ENCODE measurements around the gene SLC25A1. TPM values are rescaled to one million over a fixed set of nuclear protein-coding genes. Genes with fewer than 3 reads are reported as not detected.

The SLC25A1 gene
- total RNA-seq, 1 experiment from 2014 or later = 188 TPM

- no peak for DNase-seq
- Histone ChIP-seq H3K36me3 (replicated peaks; ENCODE audit: control insufficient read depth, insufficient read depth, low read length) (peaks cover 17% of the 10 kb centered on the region), H3K4me3 (ENCODE audit: insufficient read depth, low read depth, low read length) (no peak overlapping the region), H3K27me3 (ENCODE audit: control insufficient read depth, insufficient read depth, low read length) (no peaks in the 10 kb centered on the region)
Measured at GRCh38 chr22:19134176-19134831, 44.2 kb downstream of the SLC25A1 start.

GRCh38 chr22:19133561-19133960 is 45.0 kb downstream of the SLC25A1 start:
- no peak overlapping the region for H3K4me3 ChIP-seq (ENCODE audit: insufficient read depth, low read depth, low read length)
- no peak for DNase-seq
- no peaks in the 10 kb centered on the region for H3K27me3 ChIP-seq (ENCODE audit: control insufficient read depth, insufficient read depth, low read length)
- H3K36me3 ChIP-seq (replicated peaks; ENCODE audit: control insufficient read depth, insufficient read depth, low read length) = peaks cover 14% of the 10 kb centered on the region

DNA sequence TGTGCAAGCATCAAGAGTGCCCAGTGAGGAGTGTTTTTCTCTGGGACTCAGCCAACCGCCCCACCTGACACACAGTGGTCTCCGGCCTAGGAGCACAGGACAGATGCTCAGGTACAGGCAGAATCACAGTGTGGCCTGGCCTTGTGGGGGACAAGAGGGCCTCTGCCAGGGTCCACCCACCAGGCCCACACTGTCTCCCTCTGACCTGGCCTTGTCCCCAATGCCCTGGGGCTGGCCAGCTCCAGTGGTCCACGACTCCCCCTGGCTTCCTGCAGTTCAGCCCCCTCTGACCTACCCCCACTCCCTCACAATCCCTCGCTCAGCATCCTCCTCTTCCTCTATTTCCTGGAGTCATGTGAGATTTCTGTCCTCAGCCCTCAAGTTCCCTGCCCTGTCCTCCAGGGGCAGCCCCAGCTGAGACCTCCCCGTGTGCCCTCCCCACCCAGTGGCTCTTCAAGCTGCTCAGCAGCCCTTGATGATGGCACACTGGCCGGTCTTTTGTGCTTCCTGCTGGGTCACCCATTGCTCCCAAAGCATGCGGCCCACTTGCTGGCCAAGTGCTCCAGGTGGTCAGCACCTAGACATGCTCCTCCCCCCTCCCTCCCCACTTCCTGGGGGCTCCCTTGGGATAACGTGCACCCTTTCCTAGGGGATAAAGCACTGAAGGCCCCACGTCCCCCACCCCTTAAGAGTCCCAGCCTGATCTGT is 45.7 kb downstream of the SLC25A1 start:
- Histone ChIP-seq H3K36me3 (replicated peaks; ENCODE audit: control insufficient read depth, insufficient read depth, low read length) (peaks cover 12% of the 10 kb centered on the region), H3K4me3 (ENCODE audit: insufficient read depth, low read depth, low read length) (no peak overlapping the region), H3K27me3 (ENCODE audit: control insufficient read depth, insufficient read depth, low read length) (no peaks in the 10 kb centered on the region)
- DNase-seq = no peak

DNA sequence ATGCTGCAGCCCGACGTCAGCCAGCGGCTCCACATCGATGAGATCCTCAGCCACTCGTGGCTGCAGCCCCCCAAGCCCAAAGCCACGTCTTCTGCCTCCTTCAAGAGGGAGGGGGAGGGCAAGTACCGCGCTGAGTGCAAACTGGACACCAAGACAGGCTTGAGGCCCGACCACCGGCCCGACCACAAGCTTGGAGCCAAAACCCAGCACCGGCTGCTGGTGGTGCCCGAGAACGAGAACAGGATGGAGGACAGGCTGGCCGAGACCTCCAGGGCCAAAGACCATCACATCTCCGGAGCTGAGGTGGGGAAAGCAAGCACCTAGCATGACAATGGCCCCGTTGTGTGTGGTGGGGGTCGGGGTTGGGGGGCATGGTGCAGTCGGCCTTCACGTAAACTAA is 46.4 kb downstream of the SLC25A1 start:
- Histone ChIP-seq H3K4me3 (ENCODE audit: insufficient read depth, low read depth, low read length) (no peak overlapping the region), H3K27me3 (ENCODE audit: control insufficient read depth, insufficient read depth, low read length) (no peaks in the 10 kb centered on the region), H3K36me3 (replicated peaks; ENCODE audit: control insufficient read depth, insufficient read depth, low read length) (peaks cover 11% of the 10 kb centered on the region)
- DNase-seq = no peak

- Histone ChIP-seq H3K27me3 (ENCODE audit: control insufficient read depth, insufficient read depth, low read length) (no peaks in the 10 kb centered on the region), H3K4me3 (ENCODE audit: insufficient read depth, low read depth, low read length) (no peak overlapping the region), H3K36me3 (replicated peaks; ENCODE audit: control insufficient read depth, insufficient read depth, low read length) (peaks cover 9% of the 10 kb centered on the region)
- DNase-seq = no peak
Measured at GRCh38 chr22:19131685-19132015, 46.9 kb downstream of the SLC25A1 start.

DNA sequence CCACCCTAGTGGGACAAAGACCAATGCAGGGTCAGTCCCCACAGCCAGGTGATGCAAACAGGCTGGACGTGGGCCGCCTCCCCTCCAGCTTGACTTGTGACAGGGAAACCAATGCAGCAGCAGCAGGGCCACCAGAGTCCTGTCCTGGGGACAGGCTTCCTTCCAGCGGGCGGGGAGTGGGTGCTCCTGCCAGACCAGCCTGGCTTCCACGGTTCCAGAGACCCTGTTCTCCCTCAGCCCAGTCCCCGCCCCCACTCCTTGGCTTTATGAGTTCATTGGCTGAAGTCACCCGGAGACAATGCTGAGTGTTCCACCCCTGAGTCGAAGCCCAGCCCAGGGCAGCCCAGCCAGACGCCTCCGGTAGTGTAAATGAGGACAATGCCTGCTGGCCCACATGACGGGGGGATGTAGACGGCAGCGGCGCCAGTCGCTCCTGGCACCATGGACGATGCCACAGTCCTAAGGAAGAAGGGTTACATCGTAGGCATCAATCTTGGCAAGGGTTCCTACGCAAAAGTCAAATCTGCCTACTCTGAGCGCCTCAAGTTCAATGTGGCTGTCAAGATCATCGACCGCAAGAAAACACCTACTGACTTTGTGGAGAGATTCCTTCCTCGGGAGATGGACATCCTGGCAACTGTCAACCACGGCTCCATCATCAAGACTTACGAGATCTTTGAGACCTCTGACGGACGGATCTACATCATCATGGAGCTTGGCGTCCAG is 47.4 kb downstream of the SLC25A1 start, which contains the start of gene TSSK2:
TSS of gene TSSK2 (plus strand) at position 350 of the 726 bp plus-strand sequence. CDS start at position 442, 92 bp downstream.
- peak; percentile 84 for DNase-seq

GRCh38 chr22:19129871-19130270 is 48.7 kb downstream of the SLC25A1 start:
- H3K27me3 ChIP-seq (ENCODE audit: control insufficient read depth, insufficient read depth, low read length) = no peaks in the 10 kb centered on the region
- H3K4me3 ChIP-seq (ENCODE audit: insufficient read depth, low read depth, low read length) = no peak overlapping the region
- peaks cover 6% of the 10 kb centered on the region for H3K36me3 ChIP-seq (replicated peaks; ENCODE audit: control insufficient read depth, insufficient read depth, low read length)
- no peak for DNase-seq

More for the DNA sequence above, 47.4 kb downstream of the SLC25A1 start, which contains the start of gene TSSK2:
- Histone ChIP-seq H3K36me3 (replicated peaks; ENCODE audit: control insufficient read depth, insufficient read depth, low read length) (peaks cover 6% of the 10 kb centered on the region), H3K27me3 (ENCODE audit: control insufficient read depth, insufficient read depth, low read length) (no peaks in the 10 kb centered on the region), H3K4me3 (ENCODE audit: insufficient read depth, low read depth, low read length) (no peak within 1 kb of the TSS)

GRCh38 chr22:19128946-19129727 is 49.4 kb downstream of the SLC25A1 start:
- Histone ChIP-seq H3K4me3 (ENCODE audit: insufficient read depth, low read depth, low read length) (no peak overlapping the region), H3K27me3 (ENCODE audit: control insufficient read depth, insufficient read depth, low read length) (no peaks in the 10 kb centered on the region), H3K36me3 (replicated peaks; ENCODE audit: control insufficient read depth, insufficient read depth, low read length) (peaks cover 5% of the 10 kb centered on the region)
- DNase-seq = no peak

DNA sequence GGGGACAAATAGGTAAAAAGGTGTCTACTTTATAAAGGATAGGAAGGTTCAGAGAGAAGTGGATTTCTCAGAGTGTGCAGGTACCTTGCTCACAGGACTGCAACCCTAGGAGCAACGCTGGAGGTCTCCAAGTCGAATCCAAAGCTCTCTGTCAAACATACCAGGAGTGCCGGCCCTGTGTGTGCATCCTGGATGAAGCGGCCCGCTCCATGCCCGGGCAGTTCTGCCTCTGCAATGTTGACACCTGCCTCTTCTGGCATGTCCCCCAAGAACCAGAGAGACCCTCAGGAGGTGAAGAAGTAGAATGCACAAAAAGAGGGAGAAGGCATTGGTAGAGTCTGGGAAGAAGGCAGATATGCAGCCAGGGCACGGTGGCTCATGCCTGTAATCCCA is 50.5 kb downstream of the SLC25A1 start:
- H3K4me3 ChIP-seq (ENCODE audit: insufficient read depth, low read depth, low read length) = no peak overlapping the region
- DNase-seq = no peak
- no peaks in the 10 kb centered on the region for H3K36me3 ChIP-seq (replicated peaks; ENCODE audit: control insufficient read depth, insufficient read depth, low read length)
- H3K27me3 ChIP-seq (ENCODE audit: control insufficient read depth, insufficient read depth, low read length) = no peaks in the 10 kb centered on the region

DNA sequence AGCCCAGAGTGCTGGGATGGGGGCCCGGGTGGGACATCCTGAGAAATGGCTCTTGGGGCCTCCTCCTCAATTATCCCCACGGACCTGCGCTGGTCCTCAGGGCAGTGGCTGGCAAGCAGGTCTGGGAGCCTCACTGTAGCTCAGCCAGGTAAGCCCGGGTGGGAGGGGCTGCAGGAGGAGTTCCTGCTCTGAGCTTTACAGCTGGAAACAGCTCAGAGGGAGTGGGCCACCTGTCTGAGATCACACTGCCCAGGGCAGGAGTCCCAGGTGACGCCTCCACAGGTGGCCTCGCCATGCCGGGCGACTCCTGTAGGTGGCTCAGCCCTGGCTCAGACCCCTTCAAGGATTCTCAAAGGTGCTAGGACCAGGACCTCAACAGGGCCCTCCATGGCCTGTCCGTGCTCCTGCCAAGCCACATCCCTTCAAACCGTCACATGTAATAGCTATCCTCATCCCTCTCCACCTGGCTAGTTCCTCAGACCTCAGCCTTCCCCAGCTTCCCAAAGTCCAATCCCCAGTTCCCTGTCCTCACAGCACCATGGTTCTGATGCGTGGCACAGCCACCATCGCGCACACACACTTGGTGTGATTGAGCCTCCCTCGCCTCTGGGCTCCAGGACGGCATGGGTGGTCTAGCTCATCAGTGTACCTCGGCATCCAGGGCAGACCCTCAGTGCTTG is 51.1 kb downstream of the SLC25A1 start:
- H3K36me3 ChIP-seq (replicated peaks; ENCODE audit: control insufficient read depth, insufficient read depth, low read length) = no peaks in the 10 kb centered on the region
- DNase-seq = no peak
- H3K27me3 ChIP-seq (ENCODE audit: control insufficient read depth, insufficient read depth, low read length) = no peaks in the 10 kb centered on the region
- H3K4me3 ChIP-seq (ENCODE audit: insufficient read depth, low read depth, low read length) = no peak overlapping the region

- Histone ChIP-seq H3K36me3 (replicated peaks; ENCODE audit: control insufficient read depth, insufficient read depth, low read length) (no peaks in the 10 kb centered on the region), H3K4me3 (ENCODE audit: insufficient read depth, low read depth, low read length) (no peak overlapping the region), H3K27me3 (ENCODE audit: control insufficient read depth, insufficient read depth, low read length) (no peaks in the 10 kb centered on the region)
- no peak for DNase-seq
Measured at GRCh38 chr22:19126309-19127273, 51.9 kb downstream of the SLC25A1 start.
